ENCODE data around the gene TSPAN12.

Gene TSPAN12

GRCh38 chr7:120793213-120793936, 64.6 kb downstream of the TSPAN12 start:
- no peak overlapping the region for H3K4me3 ChIP-seq (ENCODE audit: low read depth, low read length)
- CTCF ChIA-PET = interaction anchor here (0.6 to 3.9 kb wide), 9 partner anchors 9 to 1202 kb away, joined by 3 to 45 read pairs (median 8); no protein-coding TSS in a partner anchor
- TF ChIP-seq MEIS1 (CRISPR knock-in tag; IDR thresholded peaks at IDR 0.05; ENCODE audit: borderline replicate concordance) (no peak), ZNF664 (tag by site-specific recombination; IDR thresholded peaks at IDR 0.05) (no peak)

GRCh38 chr7:120792861-120793130, 65.1 kb downstream of the TSPAN12 start:
- no peaks in the 10 kb centered on the region for H3K36me3 ChIP-seq (ENCODE audit: control insufficient read depth in 2 of 2, insufficient read depth in 1 of 2, low read length in 2 of 2)
- CTCF ChIA-PET = interaction anchor here (0.7 to 3.9 kb wide), 18 partner anchors 9 to 749 kb away, joined by 3 to 45 read pairs (median 4); no protein-coding TSS in a partner anchor
- POLR2A ChIA-PET = interaction anchor here (0.5 kb wide), 1 partner anchor 603 kb away, joined by 3 read pairs; the partner anchor contains the start of gene FAM3C
- no peaks in the 10 kb centered on the region for H3K9me3 ChIP-seq (ENCODE audit: control insufficient read depth, insufficient read depth, low read depth, low read length)
- H3K27ac ChIP-seq (ENCODE audit: extremely low read depth, low read depth, low read length) = no peak overlapping the region
- TF ChIP-seq KLF10 (tag by site-specific recombination; IDR thresholded peaks at IDR 0.05) = no peak
- no peak for TF ChIP-seq ZNF571 (tag by site-specific recombination; IDR thresholded peaks at IDR 0.05)
- no peak for TF ChIP-seq ZNF518A (tag by site-specific recombination; conservative IDR thresholded peaks at IDR 0.05; ENCODE audit: low read depth)
- no peak for TF ChIP-seq ZNF560 (tag by site-specific recombination; IDR thresholded peaks at IDR 0.05; ENCODE audit: borderline replicate concordance)
- TF ChIP-seq, protein P1, sequence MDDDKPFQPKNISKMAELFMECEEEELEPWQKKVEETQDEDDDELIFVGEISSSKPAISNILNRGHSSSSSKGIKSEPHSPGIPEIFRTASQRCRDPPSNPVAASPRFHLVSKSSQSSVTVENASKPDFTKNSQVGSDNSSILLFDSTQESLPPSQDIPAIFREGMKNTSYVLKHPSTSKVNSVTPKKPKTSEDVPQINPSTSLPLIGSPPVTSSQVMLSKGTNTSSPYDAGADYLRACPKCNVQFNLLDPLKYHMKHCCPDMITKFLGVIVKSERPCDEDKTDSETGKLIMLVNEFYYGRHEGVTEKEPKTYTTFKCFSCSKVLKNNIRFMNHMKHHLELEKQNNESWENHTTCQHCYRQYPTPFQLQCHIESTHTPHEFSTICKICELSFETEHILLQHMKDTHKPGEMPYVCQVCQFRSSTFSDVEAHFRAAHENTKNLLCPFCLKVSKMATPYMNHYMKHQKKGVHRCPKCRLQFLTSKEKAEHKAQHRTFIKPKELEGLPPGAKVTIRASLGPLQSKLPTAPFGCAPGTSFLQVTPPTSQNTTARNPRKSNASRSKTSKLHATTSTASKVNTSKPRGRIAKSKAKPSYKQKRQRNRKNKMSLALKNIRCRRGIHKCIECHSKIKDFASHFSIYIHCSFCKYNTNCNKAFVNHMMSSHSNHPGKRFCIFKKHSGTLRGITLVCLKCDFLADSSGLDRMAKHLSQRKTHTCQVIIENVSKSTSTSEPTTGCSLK (tag by site-specific recombination; IDR thresholded peaks at IDR 0.05) = no peak
- TF ChIP-seq ZNF777 (tag by site-specific recombination; IDR thresholded peaks at IDR 0.05; ENCODE audit: borderline replicate concordance) = no peak
- TF ChIP-seq ZNF555 (tag by site-specific recombination; conservative IDR thresholded peaks at IDR 0.05) = no peak
- TF ChIP-seq REPIN1 (tag by site-specific recombination; IDR thresholded peaks at IDR 0.05; ENCODE audit: low read depth) = no peak
- TF ChIP-seq ZNF621 (tag by site-specific recombination; IDR thresholded peaks at IDR 0.05) = no peak
- TF ChIP-seq ZNF626 (tag by site-specific recombination; IDR thresholded peaks at IDR 0.05) = no peak
- no peak for TF ChIP-seq ZBTB11 (tag by site-specific recombination; conservative IDR thresholded peaks at IDR 0.05; ENCODE audit: low read depth)
- H3K4me3 ChIP-seq (ENCODE audit: low read depth, low read length) = no peak overlapping the region
- H3K4me1 ChIP-seq (ENCODE audit: control insufficient read depth, insufficient read depth, low read length) = no peaks in the 10 kb centered on the region

More at GRCh38 chr7:120793213-120793936, 64.6 kb downstream of the TSPAN12 start:
- no peaks in the 10 kb centered on the region for H3K4me1 ChIP-seq (ENCODE audit: control insufficient read depth, insufficient read depth, low read length)
- no peaks in the 10 kb centered on the region for H3K9me3 ChIP-seq (ENCODE audit: control insufficient read depth, insufficient read depth, low read depth, low read length)
- H3K36me3 ChIP-seq (ENCODE audit: control insufficient read depth in 2 of 2, insufficient read depth in 1 of 2, low read length in 2 of 2) = no peaks in the 10 kb centered on the region
- POLR2A ChIA-PET = interaction anchor here (0.5 kb wide), 1 partner anchor 603 kb away, joined by 3 read pairs; the partner anchor contains the start of gene FAM3C
- no peak overlapping the region for H3K27ac ChIP-seq (ENCODE audit: extremely low read depth, low read depth, low read length)

Measured in HEK293 (cell line).